GM12878 (cell line): ENCODE results near the gene MTRR. TPM values are rescaled to one million over a fixed set of nuclear protein-coding genes. Genes with fewer than 3 reads are reported as not detected.

ENCODE experiments used
- ATAC-seq: fragments of 200-7000 bp; cut with Tn5 transposase; 3 replicates; pipeline ENCODE4 v1.9.1; 2020; ENCODE audit warnings: mild to moderate bottlenecking, moderate library complexity
- BruUV-seq: library from RNA; stranded (reverse); fragments of 400-500 nt; replicated peaks from 2 replicates; lab custom pipeline; 2021; lab: Mats Ljungman, UMichigan
- CTCF ChIA-PET: fragments of 300-600 bp; sonication (Branson Sonifier 250); formaldehyde crosslinking; extraction: SDS; loops from one replicate; lab custom pipeline; 2021; ENCODE audit warnings: inconsistent platforms; lab: Yijun Ruan, JAX
- POLR2A ChIA-PET: fragments of 350-600 bp; formaldehyde crosslinking; extraction: SDS; loops from one replicate; lab custom pipeline; 2021; ENCODE audit warnings: inconsistent platforms; lab: Charles Lee
- RAD21 ChIA-PET: fragments of 300-600 bp; sonication (Branson Sonifier 250); formaldehyde crosslinking; loops from one replicate; lab custom pipeline; 2023; ENCODE audit warnings: antibody characterized with exemption; ENCODE audit not compliant: unreplicated experiment; lab: Charles Lee
- SMC1A ChIA-PET: fragments of 300-600 bp; sonication (Branson Sonifier 250); formaldehyde crosslinking; loops from one replicate; lab custom pipeline; 2023; ENCODE audit not compliant: unreplicated experiment, uncharacterized antibody; lab: Charles Lee
- DNase-seq: peaks from one replicate; pipeline ENCODE4 v3.0.0-alpha.2; 2011; ENCODE audit warnings: low read depth, low spot score
- FAIRE-seq: peaks from 3 replicates; lab custom pipeline; 2011; peaks lifted over from hg19 to GRCh38; lab: Jason Lieb, UNC
- H2AFZ ChIP-seq: 2 replicates; pipeline ENCODE4 v1.6.0; 2011; ENCODE audit warnings: low read depth, low read length, control low read depth; ENCODE audit not compliant: control insufficient read depth
- H3K27ac ChIP-seq: 2 replicates; pipeline ENCODE4 v1.5.1; 2011; ENCODE audit warnings: control low read depth; ENCODE audit not compliant: control insufficient read depth, insufficient read depth
- H3K27me3 ChIP-seq, 2 experiments: replicated peaks in 1 of 2; 2 replicates each; pipeline versions ENCODE4 v1.6.0 to v1.6.1; 2011; ENCODE audit warnings: low read length in 1 of 2; ENCODE audit not compliant: control insufficient read depth in 2 of 2, insufficient read depth in 2 of 2
- H3K36me3 ChIP-seq, 2 experiments: 2 replicates each; pipeline ENCODE4 v1.5.1; 2011; ENCODE audit warnings: low read length in 1 of 2; ENCODE audit not compliant: control insufficient read depth in 2 of 2, insufficient read depth in 2 of 2
- H3K4me1 ChIP-seq: 2 replicates; pipeline ENCODE4 v1.6.1; 2011; ENCODE audit warnings: mild to moderate bottlenecking, low read length, moderate library complexity, mixed read lengths; ENCODE audit not compliant: control insufficient read depth, insufficient read depth
- H3K4me2 ChIP-seq: 2 replicates; pipeline ENCODE4 v1.6.0; 2011; ENCODE audit warnings: control low read depth; ENCODE audit not compliant: control insufficient read depth, insufficient read depth
- H3K4me3 ChIP-seq: fragments of 200-600 bp; sonication (generic); 2 replicates; pipeline ENCODE4 v1.5.1; 2016
- H3K79me2 ChIP-seq: 2 replicates; pipeline ENCODE4 v1.6.0; 2011; ENCODE audit warnings: low read length; ENCODE audit not compliant: control insufficient read depth, insufficient read depth
- H3K9ac ChIP-seq: 2 replicates; pipeline ENCODE4 v1.8.0; 2011; ENCODE audit warnings: low read length, control low read depth, mixed read lengths; ENCODE audit not compliant: control insufficient read depth, insufficient read depth
- H3K9me3 ChIP-seq: replicated peaks from 3 replicates; pipeline ENCODE4 v1.5.1; 2011; ENCODE audit warnings: mild to moderate bottlenecking, low read length; ENCODE audit not compliant: control insufficient read depth, insufficient read depth
- H4K20me1 ChIP-seq: 2 replicates; pipeline ENCODE4 v1.6.0; 2011; ENCODE audit not compliant: control insufficient read depth, insufficient read depth
- BCLAF1 ChIP-seq: fragments of 450-650 bp; IDR thresholded peaks from 2 replicates; pipeline ENCODE4 v1.6.1; 2017; ENCODE audit warnings: antibody characterized with exemption, mild to moderate bottlenecking, moderate library complexity
- CBX3 ChIP-seq: fragments of 200-600 bp; sonication (generic); IDR thresholded peaks from 2 replicates; pipeline ENCODE4 v1.6.1; 2016; ENCODE audit warnings: low read depth, borderline replicate concordance
- MXI1 ChIP-seq: fragments of 150-350 bp; IDR thresholded peaks from 2 replicates; pipeline ENCODE4 v1.6.1; 2011; ENCODE audit warnings: low read depth, mild to moderate bottlenecking, inconsistent platforms, low read length, improper control_type of control experiment
- MYC ChIP-seq: IDR thresholded peaks from 2 replicates; pipeline ENCODE4 v1.6.1; 2011; ENCODE audit warnings: mild to moderate bottlenecking, low read length, moderate library complexity, inconsistent platforms; ENCODE audit not compliant: insufficient read depth, insufficient replicate concordance, insufficient read length, severe bottlenecking
- NFXL1 ChIP-seq: fragments of 450-650 bp; IDR thresholded peaks from 2 replicates; pipeline ENCODE4 v1.6.1; 2017; ENCODE audit warnings: antibody characterized with exemption, mild to moderate bottlenecking, borderline replicate concordance
- NFYB ChIP-seq: IDR thresholded peaks from 2 replicates; pipeline ENCODE4 v1.6.1; 2011; ENCODE audit warnings: low read depth, mild to moderate bottlenecking, low read length, improper control_type of control experiment, moderate library complexity; ENCODE audit not compliant: insufficient read depth
- NR2F1 ChIP-seq: fragments of 450-650 bp; conservative IDR thresholded peaks from 2 replicates; pipeline ENCODE4 v1.6.1; 2017; ENCODE audit warnings: mild to moderate bottlenecking
- PKNOX1 ChIP-seq: fragments of 450-650 bp; IDR thresholded peaks from 2 replicates; pipeline ENCODE4 v1.6.1; 2016; ENCODE audit warnings: mild to moderate bottlenecking
- POLR2A ChIP-seq: IDR thresholded peaks from 2 replicates; pipeline ENCODE4 v1.6.1; 2011; ENCODE audit warnings: low read depth, mild to moderate bottlenecking, low read length
- RELB ChIP-seq: fragments of 450-650 bp; IDR thresholded peaks from 2 replicates; pipeline ENCODE4 v1.6.1; 2017; ENCODE audit warnings: low read depth, mild to moderate bottlenecking, moderate library complexity
- USF2 ChIP-seq: IDR thresholded peaks from 2 replicates; pipeline ENCODE4 v1.6.1; 2011; ENCODE audit warnings: low read depth, low read length, improper control_type of control experiment, borderline replicate concordance
- YY1 ChIP-seq: IDR thresholded peaks from 2 replicates; pipeline ENCODE4 v1.6.1; 2011; ENCODE audit warnings: low read depth, mild to moderate bottlenecking, low read length
- ZNF217 ChIP-seq: fragments of 450-650 bp; IDR thresholded peaks from 2 replicates; pipeline ENCODE4 v1.6.1; 2017; ENCODE audit warnings: antibody characterized with exemption, mild to moderate bottlenecking
- ZNF687 ChIP-seq: fragments of 450-650 bp; IDR thresholded peaks from 2 replicates; pipeline ENCODE4 v1.6.1; 2017; ENCODE audit warnings: mild to moderate bottlenecking, moderate library complexity
- WGBS: methylation state at CpG from one replicate; pipeline ENCODE4 v1.1.6; 2016; ENCODE audit warnings: low lambda C conversion rate; ENCODE audit not compliant: insufficient replicate concordance, insufficient coverage; ENCODE audit errors: missing lambda C conversion rate; 5-methylcytosine and 5-hydroxymethylcytosine counted together
- in situ Hi-C: fragments of 300-500 bp; cut with MboI; formaldehyde crosslinking; loops from 9 replicates; pipeline ENCODE4 v1.14.3; 2018; ENCODE audit warnings: mixed read lengths
- intact Hi-C: fragments of 100-400 bp; cut with micrococcal nuclease; formaldehyde crosslinking; loops from one replicate; pipeline ENCODE4 v1.14.2; 2022; ENCODE audit not compliant: unreplicated experiment
- polyA plus RNA-seq, 11 experiments: library from polyadenylated mRNA; depleted of rRNA in 4 of 11; unstranded in 6 of 11; stranded (reverse) in 5 of 11; fragments of >200 nt; fragmentation: Nextera tagmentation in 4 of 11; fragmentation: Illumina TruSeq in 1 of 11; extraction: Ambion mirVana in 4 of 11; extraction: Trizol in 1 of 11; gene quantifications; 1 replicate in 1 of 11; 2 replicates in 10 of 11; pipeline versions ENCODE4 v1.2.1 to v1.2.3, GENCODE V29; 2011 to 2016; ENCODE audit warnings: inconsistent platforms in 2 of 11, missing spikeins in 2 of 11, low read depth in 1 of 11
- total RNA-seq, 4 experiments: library from RNA; depleted of rRNA in 3 of 4; stranded (reverse); fragments of >200 nt in 3 of 4; fragmentation: Illumina TruSeq in 1 of 4; extraction: Trizol in 1 of 4; gene quantifications; 2 replicates each; pipeline versions ENCODE4 v1.2.1 to v1.2.3, GENCODE V29; 2013 to 2021

The MTRR gene
- total and polyA plus RNA-seq, 10 of the 15 experiments (the other 5 are each of a cell fraction or from before 2014, with no cell fraction given), result 13.8 to 76.9 (median 38.0) TPM

- Histone ChIP-seq H3K9me3 (no peaks in the 10 kb centered on the region), H3K27me3 (no peaks in the 10 kb centered on the region), H3K9ac (no peak overlapping the region), H2AFZ (no peak overlapping the region), H3K36me3 (no peaks in the 10 kb centered on the region), H4K20me1 (no peaks in the 10 kb centered on the region), H3K4me3 (no peak overlapping the region), H3K4me1 (no peaks in the 10 kb centered on the region), H3K27ac (no peak overlapping the region), H3K4me2 (no peak overlapping the region), H3K79me2 (no peaks in the 10 kb centered on the region)
- DNase-seq, result no peak
- POLR2A ChIA-PET, result no interaction called here
- intact Hi-C loops (no loop called here), in situ Hi-C loops (no loop called here)
- 25% methylated on average over 4 of the region's 4 CpGs for WGBS
- SMC1A ChIA-PET, result no interaction called here
- BruUV-seq, result no TSS peak
- RAD21 ChIA-PET, result no interaction called here
- ATAC-seq, result no peak
- no peak for FAIRE-seq
- CTCF ChIA-PET, result interaction anchor here (0.7 kb wide), 1 partner anchor 656 kb away, joined by 3 read pairs; no protein-coding TSS in a partner anchor
- TF ChIP-seq POLR2A, result no peak
- TF ChIP-seq ZNF217, result no peak
- TF ChIP-seq PKNOX1, result no peak
- no peak for TF ChIP-seq CBX3
- TF ChIP-seq NR2F1, result no peak
- no peak for TF ChIP-seq YY1
- no peak for TF ChIP-seq BCLAF1
- TF ChIP-seq NFYB, result no peak
- no peak for TF ChIP-seq USF2
- TF ChIP-seq MYC, result no peak
- no peak for TF ChIP-seq RELB
- TF ChIP-seq MXI1, result no peak
- TF ChIP-seq ZNF687, result no peak
- TF ChIP-seq NFXL1, result no peak
These were observed 78.4 kb downstream of the MTRR start for GRCh38 chr5:7947301-7947700.
